ENCODE measurements around the gene ATG2B. TPM values are rescaled to one million over a fixed set of nuclear protein-coding genes. Genes with fewer than 3 reads are reported as not detected.
A peak's percentile ranks its signal among the peaks of the same experiment; 100 is the strongest.

ATG2B gene
- total and polyA plus RNA-seq, 9 of the 15 experiments (the other 6 are each of a cell fraction or from before 2014, with no cell fraction given) = 0.83 to 12.9 (median 8.7) TPM

- TF ChIP-seq, protein P1, sequence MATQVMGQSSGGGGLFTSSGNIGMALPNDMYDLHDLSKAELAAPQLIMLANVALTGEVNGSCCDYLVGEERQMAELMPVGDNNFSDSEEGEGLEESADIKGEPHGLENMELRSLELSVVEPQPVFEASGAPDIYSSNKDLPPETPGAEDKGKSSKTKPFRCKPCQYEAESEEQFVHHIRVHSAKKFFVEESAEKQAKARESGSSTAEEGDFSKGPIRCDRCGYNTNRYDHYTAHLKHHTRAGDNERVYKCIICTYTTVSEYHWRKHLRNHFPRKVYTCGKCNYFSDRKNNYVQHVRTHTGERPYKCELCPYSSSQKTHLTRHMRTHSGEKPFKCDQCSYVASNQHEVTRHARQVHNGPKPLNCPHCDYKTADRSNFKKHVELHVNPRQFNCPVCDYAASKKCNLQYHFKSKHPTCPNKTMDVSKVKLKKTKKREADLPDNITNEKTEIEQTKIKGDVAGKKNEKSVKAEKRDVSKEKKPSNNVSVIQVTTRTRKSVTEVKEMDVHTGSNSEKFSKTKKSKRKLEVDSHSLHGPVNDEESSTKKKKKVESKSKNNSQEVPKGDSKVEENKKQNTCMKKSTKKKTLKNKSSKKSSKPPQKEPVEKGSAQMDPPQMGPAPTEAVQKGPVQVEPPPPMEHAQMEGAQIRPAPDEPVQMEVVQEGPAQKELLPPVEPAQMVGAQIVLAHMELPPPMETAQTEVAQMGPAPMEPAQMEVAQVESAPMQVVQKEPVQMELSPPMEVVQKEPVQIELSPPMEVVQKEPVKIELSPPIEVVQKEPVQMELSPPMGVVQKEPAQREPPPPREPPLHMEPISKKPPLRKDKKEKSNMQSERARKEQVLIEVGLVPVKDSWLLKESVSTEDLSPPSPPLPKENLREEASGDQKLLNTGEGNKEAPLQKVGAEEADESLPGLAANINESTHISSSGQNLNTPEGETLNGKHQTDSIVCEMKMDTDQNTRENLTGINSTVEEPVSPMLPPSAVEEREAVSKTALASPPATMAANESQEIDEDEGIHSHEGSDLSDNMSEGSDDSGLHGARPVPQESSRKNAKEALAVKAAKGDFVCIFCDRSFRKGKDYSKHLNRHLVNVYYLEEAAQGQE (IDR thresholded peaks at IDR 0.05; ENCODE audit: borderline replicate concordance) = peak; percentile 11; the same call in 1 of the 2 replicates
- TF ChIP-seq, protein P1 (CRISPR knock-in tag; IDR thresholded peaks at IDR 0.05; ENCODE audit: low read depth) = no peak
- TF ChIP-seq, protein P2, sequence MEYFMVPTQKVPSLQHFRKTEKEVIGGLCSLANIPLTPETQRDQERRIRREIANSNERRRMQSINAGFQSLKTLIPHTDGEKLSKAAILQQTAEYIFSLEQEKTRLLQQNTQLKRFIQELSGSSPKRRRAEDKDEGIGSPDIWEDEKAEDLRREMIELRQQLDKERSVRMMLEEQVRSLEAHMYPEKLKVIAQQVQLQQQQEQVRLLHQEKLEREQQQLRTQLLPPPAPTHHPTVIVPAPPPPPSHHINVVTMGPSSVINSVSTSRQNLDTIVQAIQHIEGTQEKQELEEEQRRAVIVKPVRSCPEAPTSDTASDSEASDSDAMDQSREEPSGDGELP (CRISPR knock-in tag; IDR thresholded peaks at IDR 0.05; ENCODE audit: borderline replicate concordance) = no peak
- TF ChIP-seq NBN (IDR thresholded peaks at IDR 0.05; ENCODE audit: low read depth) (no peak), L3MBTL2 (IDR thresholded peaks at IDR 0.05) (no peak), CHCHD3 (CRISPR knock-in tag; IDR thresholded peaks at IDR 0.05) (no peak), NFYB (IDR thresholded peaks at IDR 0.05; ENCODE audit: extremely low read depth, insufficient read length) (no peak), NFE2L1 (tag; IDR thresholded peaks at IDR 0.05; ENCODE audit: borderline replicate concordance, low read depth) (no peak), MED1 (CRISPR knock-in tag; IDR thresholded peaks at IDR 0.05; ENCODE audit: borderline replicate concordance) (no peak), HMGN3 (IDR thresholded peaks at IDR 0.05; ENCODE audit: borderline replicate concordance, extremely low read depth, insufficient read length, low read depth, low read length) (no peak), RBM15 (IDR thresholded peaks at IDR 0.05; ENCODE audit: insufficient read depth, low read length) (no peak), GABPA (tag; conservative IDR thresholded peaks at IDR 0.05; ENCODE audit: low read depth) (no peak), ZSCAN32 (CRISPR knock-in tag; IDR thresholded peaks at IDR 0.05) (no peak)
- TF ChIP-seq, protein P3, sequence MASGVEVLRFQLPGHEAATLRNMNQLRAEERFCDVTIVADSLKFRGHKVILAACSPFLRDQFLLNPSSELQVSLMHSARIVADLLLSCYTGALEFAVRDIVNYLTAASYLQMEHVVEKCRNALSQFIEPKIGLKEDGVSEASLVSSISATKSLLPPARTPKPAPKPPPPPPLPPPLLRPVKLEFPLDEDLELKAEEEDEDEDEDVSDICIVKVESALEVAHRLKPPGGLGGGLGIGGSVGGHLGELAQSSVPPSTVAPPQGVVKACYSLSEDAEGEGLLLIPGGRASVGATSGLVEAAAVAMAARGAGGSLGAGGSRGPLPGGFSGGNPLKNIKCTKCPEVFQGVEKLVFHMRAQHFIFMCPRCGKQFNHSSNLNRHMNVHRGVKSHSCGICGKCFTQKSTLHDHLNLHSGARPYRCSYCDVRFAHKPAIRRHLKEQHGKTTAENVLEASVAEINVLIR (CRISPR knock-in tag; IDR thresholded peaks at IDR 0.05) = no peak
These were observed 66.1 kb downstream of the ATG2B start (continued) for GRCh38 chr14:96297000-96297399.
